Skeletal muscle satellite cell (primary cell): ENCODE results near the gene AKT1.
"Not testable (repeated sequence)": the region's sequence is repeated elsewhere in the genome, so short reads cannot be mapped to it uniquely, and the experiment has no call there.

Source experiments
- H3K27me3 ChIP-seq: 2 replicates; pipeline ENCODE4 v1.7.0; 2013; ENCODE audit warnings: low read length; ENCODE audit not compliant: control insufficient read depth, insufficient read depth
- H3K36me3 ChIP-seq: 2 replicates; pipeline ENCODE4 v1.7.0; 2013; ENCODE audit warnings: mild to moderate bottlenecking, control low read depth, low read length; ENCODE audit not compliant: insufficient read depth
- H3K4me1 ChIP-seq: 2 replicates; pipeline ENCODE4 v1.7.0; 2013; ENCODE audit warnings: low read length; ENCODE audit not compliant: control insufficient read depth, insufficient read depth
- H3K4me2 ChIP-seq: 2 replicates; pipeline ENCODE4 v1.7.0; 2013; ENCODE audit warnings: mild to moderate bottlenecking, low read length
- H3K4me3 ChIP-seq: 2 replicates; pipeline ENCODE4 v1.7.0; 2013; ENCODE audit warnings: low read length
- H3K9ac ChIP-seq: 2 replicates; pipeline ENCODE4 v1.7.0; 2013; ENCODE audit warnings: mild to moderate bottlenecking, low read depth, low read length, moderate library complexity
- H3K9me3 ChIP-seq: replicated peaks from 2 replicates; pipeline ENCODE4 v1.7.0; 2013; ENCODE audit warnings: mild to moderate bottlenecking, control low read depth, low read length

AKT1 gene

DNA sequence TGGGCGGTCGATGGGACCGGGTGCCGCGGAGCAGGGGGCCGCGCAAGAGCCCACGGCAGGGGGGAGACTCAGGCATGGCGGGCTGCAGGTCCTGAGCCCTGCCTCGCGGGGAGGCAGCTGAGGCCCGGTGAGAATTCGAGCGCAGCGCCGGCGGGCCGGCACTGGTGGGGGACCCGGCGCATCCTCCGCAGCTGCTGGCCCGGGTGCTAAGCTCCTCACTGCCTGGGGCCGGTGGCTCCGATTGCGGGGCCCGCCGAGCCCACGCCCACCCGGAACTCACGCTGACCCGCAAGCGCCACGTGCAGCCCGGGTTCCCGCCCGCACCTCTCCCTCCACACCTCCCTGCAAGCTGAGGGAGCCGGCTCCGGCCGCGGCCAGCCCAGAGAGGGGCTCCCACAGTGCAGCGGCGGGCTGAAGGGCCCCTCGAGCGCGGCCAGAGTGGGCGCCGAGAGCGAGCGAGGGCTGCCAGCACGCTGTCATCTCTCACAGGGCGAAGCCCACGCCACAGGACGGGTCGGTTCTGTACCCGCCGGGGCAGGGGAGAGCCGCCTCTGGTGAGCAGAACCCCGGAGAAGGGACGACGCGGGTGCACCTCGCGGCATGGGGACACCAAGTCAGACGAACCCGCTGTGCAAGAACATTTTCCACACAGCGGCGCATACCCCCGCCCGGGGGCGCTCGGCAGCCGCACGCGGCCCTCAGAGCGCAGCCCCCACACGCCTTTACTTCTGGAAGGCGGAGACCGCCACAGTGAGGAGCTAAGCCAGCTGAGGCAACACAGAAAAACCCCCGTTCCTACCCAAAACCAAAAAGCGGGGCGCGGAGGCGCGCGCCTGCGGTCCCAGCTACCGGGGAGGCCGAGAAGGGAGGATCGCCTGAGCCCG, 43.8 kb downstream of the AKT1 start:
- H3K4me1 ChIP-seq, result peaks cover 46% of the 10 kb centered on the region

DNA sequence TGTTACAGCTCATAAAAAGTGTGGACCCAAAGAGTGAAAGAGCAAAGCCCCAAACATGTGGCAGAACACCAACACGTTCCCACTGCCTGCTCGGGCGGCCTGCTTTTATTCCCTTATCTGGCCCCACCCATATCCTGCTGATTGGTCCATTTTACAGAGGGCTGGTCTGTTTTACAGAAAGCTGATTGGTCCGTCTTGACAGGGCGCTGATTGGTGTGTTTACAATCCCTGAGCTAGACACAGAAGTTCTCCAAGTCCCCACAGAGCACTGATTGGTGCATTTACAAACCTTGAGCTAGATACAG, 44.8 kb downstream of the AKT1 start:
- not testable (repeated sequence) for H3K36me3 ChIP-seq, H3K9ac ChIP-seq, H3K4me2 ChIP-seq, H3K9me3 ChIP-seq, H3K27me3 ChIP-seq, H3K4me3 ChIP-seq
- H3K4me1 ChIP-seq, result peaks cover 55% of the 10 kb centered on the region

More for the DNA sequence above, 43.8 kb downstream of the AKT1 start:
- Histone ChIP-seq H3K27me3 (no peaks in the 10 kb centered on the region), H3K4me3 (peak overlapping the region; percentile 99), H3K4me2 (peak overlapping the region; percentile 81), H3K36me3 (peaks cover 19% of the 10 kb centered on the region), H3K9me3 (no peaks in the 10 kb centered on the region), H3K9ac (peak overlapping the region; percentile 76)

DNA sequence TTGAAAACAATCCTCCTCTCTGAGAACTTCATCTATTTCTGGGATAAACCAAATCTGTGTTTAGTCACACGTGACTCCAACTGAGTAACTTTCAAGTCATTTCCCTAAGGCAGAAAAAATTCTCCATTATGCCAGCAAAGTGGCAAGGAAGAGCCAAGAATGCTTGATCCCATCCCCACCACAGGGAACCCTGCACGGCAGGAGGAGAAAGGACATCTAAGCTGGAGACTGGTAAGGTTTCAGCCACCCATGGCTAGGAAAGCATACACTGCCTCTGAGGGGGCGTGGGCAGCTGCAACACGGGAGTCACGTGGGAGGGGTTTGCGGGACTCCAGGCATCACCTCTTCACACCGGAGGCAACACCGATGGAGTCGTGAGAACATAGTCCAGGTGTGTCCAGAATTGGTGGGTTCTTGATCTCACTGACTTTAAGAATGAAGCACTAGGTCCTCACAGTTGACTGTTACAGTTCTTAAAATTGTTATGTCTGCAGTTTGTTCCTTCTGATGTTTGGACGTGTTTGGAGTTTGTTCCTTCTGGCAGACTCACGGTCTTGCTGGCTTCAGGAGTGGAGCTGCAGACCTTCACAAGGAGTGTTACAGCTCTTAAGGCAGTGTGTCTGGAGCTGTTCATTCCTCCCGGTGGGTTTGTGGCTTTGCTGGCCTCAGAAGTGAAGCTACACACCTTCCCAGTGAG, 45.3 kb downstream of the AKT1 start:
- H3K36me3 ChIP-seq, result peaks cover 3% of the 10 kb centered on the region
- no peaks in the 10 kb centered on the region for H3K27me3 ChIP-seq
- H3K4me3 ChIP-seq, result no peak overlapping the region
- no peaks in the 10 kb centered on the region for H3K9me3 ChIP-seq
- peaks cover 55% of the 10 kb centered on the region for H3K4me1 ChIP-seq
- no peak overlapping the region for H3K9ac ChIP-seq
- peak overlapping the region; percentile 37 for H3K4me2 ChIP-seq

DNA sequence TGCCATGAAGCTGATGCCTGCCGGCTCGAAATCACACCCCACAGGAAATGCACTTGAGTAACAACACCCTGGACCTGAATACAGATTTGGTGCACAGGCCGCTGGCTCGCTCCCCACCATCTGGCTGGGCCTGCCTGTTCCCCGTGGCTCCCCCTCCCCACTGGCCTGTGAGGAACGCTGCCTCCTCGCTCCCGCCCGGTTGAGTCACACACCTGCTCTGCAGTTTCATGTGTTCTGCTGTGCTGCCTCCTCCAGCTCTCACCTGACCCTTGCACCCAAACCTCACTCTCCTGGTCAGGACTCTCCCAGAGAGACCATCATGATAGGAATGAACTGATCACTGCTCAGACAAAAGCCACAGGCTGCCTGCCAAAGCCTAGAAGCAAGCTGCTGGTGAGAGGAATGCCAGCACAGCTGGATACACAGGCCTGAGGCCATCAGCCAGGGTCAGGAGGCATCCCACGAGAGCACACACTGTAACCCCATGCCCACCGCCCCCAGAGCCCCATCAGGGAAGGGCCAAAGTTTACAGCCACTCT, 46.4 kb downstream of the AKT1 start:
- Histone ChIP-seq H3K9ac (peak overlapping the region; percentile 29), H3K4me2 (peak overlapping the region; percentile 37), H3K9me3 (no peaks in the 10 kb centered on the region), H3K4me1 (peaks cover 47% of the 10 kb centered on the region), H3K4me3 (no peak overlapping the region), H3K27me3 (no peaks in the 10 kb centered on the region), H3K36me3 (no peaks in the 10 kb centered on the region)

DNA sequence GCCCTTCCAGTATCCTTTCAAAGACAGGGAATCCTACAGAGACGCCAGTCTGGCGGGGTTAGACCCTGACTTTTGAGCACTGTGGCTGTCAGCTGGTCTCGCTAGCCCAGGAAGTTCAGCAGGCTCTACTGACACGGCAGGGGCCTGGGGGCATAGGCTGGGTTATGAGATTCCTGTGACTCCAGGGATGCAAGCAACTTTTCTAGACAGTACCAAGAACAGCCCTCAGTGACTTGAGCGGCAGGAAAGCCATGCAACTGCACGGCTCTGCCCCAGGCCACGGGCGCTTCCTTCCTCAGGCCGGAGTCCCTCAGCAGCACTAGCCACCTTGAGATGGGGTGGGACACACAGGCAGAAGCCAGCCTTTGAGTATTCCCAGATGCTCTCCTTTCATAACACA, 47.7 kb downstream of the AKT1 start:
- Histone ChIP-seq H3K4me3 (no peak overlapping the region), H3K27me3 (no peaks in the 10 kb centered on the region), H3K4me1 (peaks cover 52% of the 10 kb centered on the region), H3K9ac (no peak overlapping the region), H3K4me2 (no peak overlapping the region), H3K36me3 (no peaks in the 10 kb centered on the region), H3K9me3 (no peaks in the 10 kb centered on the region)

DNA sequence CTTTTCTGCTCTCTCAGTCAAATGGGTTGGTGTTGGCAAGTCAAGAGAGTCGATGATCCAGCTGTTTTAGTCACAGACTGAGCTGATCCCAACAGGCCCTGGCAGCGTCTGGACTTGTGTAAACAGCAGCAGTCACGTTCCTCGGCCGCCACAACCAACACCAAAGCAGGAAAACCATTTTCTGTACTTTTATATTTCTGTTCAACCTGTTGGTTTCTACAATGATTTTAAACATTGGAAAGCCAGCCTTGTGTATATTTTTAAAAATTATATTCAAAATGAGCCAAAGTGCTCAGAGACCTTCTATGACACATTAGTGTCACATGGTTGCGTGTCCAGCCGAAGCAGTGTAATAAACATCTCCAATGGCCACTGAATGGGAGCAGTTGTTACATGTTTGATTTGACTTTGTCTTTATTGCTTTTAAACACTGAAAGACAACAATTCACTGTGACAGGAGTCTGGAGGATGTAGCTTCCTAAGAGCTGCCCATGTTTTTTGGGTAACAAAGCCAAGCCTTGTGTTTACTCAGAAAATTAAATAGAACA, 48.5 kb downstream of the AKT1 start:
- Histone ChIP-seq H3K27me3 (no peaks in the 10 kb centered on the region), H3K4me2 (peak overlapping the region; percentile 3), H3K9ac (no peak overlapping the region), H3K9me3 (no peaks in the 10 kb centered on the region), H3K4me3 (no peak overlapping the region), H3K4me1 (peaks cover 48% of the 10 kb centered on the region), H3K36me3 (no peaks in the 10 kb centered on the region)

DNA sequence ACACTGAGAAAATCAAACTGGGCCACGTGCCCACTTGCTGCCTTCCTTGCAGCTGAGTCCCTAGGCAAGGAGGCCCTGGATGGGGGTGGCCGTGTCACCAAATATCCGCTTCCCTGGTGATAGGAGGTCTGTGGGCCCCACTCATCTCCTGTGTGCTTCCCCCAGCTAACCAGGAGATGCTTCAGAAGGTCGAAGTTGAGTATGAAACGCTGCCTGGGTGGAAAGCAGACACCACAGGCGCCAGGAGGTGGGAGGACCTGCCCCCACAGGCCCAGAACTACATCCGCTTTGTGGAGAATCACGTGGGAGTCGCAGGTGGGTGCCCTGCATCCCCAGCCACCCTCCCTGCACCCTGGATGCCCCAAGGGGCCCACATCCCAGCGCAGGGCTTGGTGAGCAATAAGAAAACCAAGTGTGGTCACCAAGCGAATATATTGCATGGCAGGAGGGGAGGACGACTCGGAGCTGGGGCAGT, 49.4 kb downstream of the AKT1 start:
- Histone ChIP-seq H3K4me1 (peaks cover 47% of the 10 kb centered on the region), H3K9ac (no peak overlapping the region), H3K4me3 (no peak overlapping the region), H3K4me2 (peak overlapping the region; percentile 3), H3K36me3 (no peaks in the 10 kb centered on the region), H3K27me3 (no peaks in the 10 kb centered on the region), H3K9me3 (no peaks in the 10 kb centered on the region)

DNA sequence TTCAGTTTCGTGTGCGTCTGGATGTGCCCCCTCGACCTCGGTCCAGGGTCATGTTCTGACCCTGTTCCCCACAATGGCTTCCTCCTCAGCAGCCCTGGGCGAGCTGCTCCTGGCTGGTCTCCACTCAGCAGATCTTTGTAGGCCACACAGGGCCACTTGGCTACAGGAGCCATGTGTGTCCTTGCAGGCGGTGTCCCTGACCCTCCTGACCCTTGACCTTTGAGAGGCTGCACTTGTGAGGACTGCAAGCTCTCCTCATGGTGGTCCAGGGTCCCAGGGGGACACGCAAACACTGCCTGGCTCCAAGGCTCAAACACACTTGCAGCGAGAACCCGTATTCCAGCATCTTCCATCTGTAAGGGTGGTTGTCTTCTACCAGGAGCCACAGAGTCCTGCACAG, 50.1 kb downstream of the AKT1 start:
- Histone ChIP-seq H3K27me3 (no peaks in the 10 kb centered on the region), H3K4me1 (peaks cover 46% of the 10 kb centered on the region), H3K9ac (no peak overlapping the region), H3K9me3 (no peaks in the 10 kb centered on the region), H3K4me3 (no peak overlapping the region), H3K36me3 (no peaks in the 10 kb centered on the region), H3K4me2 (no peak overlapping the region)

DNA sequence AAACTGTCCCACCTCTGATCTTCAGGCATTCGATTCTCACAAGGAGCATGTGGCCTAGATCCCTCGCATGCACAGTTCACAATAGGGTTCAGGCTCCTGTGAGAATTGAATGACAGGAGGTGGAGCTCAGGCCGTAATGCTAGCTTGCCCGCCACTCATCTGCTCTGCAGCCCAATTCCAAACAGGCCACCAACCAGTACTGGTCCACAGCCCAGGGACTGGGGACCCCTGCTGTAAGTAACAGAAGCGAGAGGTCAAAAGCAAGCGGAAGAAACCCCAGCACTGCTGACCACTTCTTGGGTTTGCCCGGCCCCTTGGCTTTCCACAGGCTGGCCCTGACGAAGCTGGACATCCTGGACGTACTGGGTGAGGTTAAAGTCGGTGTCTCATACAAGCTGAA, 51.1 kb downstream of the AKT1 start:
- Histone ChIP-seq H3K36me3 (no peaks in the 10 kb centered on the region), H3K9me3 (no peaks in the 10 kb centered on the region), H3K27me3 (no peaks in the 10 kb centered on the region), H3K4me3 (no peak overlapping the region), H3K4me2 (no peak overlapping the region), H3K9ac (no peak overlapping the region), H3K4me1 (peaks cover 37% of the 10 kb centered on the region)

DNA sequence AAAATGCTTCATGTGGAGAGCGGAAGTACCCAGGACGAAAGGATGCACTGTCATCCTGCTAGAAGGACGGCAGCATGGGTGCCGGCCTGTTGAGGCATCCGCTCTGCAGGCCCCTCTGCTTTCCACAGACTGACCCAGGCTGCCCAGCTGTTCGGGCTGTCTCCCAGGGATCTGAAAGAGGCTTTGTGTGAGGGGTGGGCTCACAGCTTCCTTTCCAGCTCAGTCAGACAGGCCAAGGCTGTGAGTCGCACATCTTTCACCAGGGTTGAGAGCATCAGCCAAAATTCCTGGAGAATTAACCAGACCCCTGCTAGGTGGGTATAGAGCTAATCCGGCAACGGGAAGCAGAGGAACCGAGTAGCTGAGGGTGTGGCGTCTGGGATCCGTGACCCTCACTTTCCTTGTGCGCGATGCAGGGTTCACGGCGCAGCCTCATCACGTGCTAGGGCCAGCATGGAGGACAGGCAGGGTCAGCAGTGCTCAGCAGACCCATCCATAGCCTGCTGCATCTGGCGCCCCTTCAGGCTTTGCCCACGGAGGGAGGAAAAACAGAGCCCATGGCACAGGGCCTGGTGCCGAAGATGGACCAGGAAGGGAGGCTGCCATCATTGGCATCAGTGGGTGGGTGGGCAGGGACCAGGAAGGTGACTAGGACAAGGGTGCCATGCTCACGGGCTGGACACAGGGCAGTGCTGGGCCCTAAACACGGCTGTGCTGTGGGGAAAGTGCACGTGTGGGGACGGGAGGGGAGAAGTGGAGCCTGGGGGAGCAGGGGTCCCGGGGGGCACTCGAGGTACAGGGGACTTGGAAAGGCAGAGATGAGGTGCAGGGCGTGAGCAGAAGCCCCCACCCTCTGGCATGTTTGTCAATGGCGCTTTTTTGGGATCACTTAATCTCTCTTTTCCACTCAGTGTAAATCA, 51.8 kb downstream of the AKT1 start:
- no peak overlapping the region for H3K4me3 ChIP-seq
- H3K27me3 ChIP-seq, result no peaks in the 10 kb centered on the region
- H3K36me3 ChIP-seq, result no peaks in the 10 kb centered on the region
- H3K4me2 ChIP-seq, result no peak overlapping the region
- H3K4me1 ChIP-seq, result peaks cover 29% of the 10 kb centered on the region
- H3K9me3 ChIP-seq, result no peaks in the 10 kb centered on the region
- no peak overlapping the region for H3K9ac ChIP-seq
